Activated CD4-positive, alpha-beta T cell treated with anti-CD3 and anti-CD28 coated beads for 1 hour (primary cell): Measurements from ENCODE around the gene LMX1A.

Experiments used
- DNase-seq: peaks from one replicate; pipeline ENCODE4 v3.0.0-alpha.2; 2020

LMX1A gene

GRCh38 chr1:165355977-165356811 lies at the start of gene LMX1A:
TSS of gene LMX1A (minus strand) at chr1:165356715. CDS start at chr1:165355559, 1,156 bp downstream.
- DNase-seq: no peak

- DNase-seq: no peak
Observed at GRCh38 chr1:165403835-165404482, 47.4 kb upstream of the LMX1A start.

- no peak for DNase-seq
Observed at GRCh38 chr1:165402517-165403111, 46.1 kb upstream of the LMX1A start.

- no peak for DNase-seq
Observed at GRCh38 chr1:165397944-165398343, 41.4 kb upstream of the LMX1A start.

- DNase-seq: no peak
Observed at GRCh38 chr1:165395901-165396300, 39.4 kb upstream of the LMX1A start.

GRCh38 chr1:165395478-165395877 lies 39.0 kb upstream of the LMX1A start:
- no peak for DNase-seq

- peak; percentile 83 for DNase-seq
Observed at GRCh38 chr1:165392634-165393571, 36.4 kb upstream of the LMX1A start.

GRCh38 chr1:165389609-165390008 lies 33.1 kb upstream of the LMX1A start:
- no peak for DNase-seq

GRCh38 chr1:165387961-165388360 lies 31.4 kb upstream of the LMX1A start:
- no peak for DNase-seq

- DNase-seq: no peak
Observed at GRCh38 chr1:165387505-165387904, 31.0 kb upstream of the LMX1A start.

- DNase-seq: no peak
Observed at GRCh38 chr1:165383599-165384405, 27.3 kb upstream of the LMX1A start.

- DNase-seq: no peak
Observed at GRCh38 chr1:165383067-165383466, 26.6 kb upstream of the LMX1A start.

- DNase-seq: no peak
Observed at GRCh38 chr1:165381745-165382505, 25.4 kb upstream of the LMX1A start.

- DNase-seq: no peak
Observed at GRCh38 chr1:165376811-165377311, 20.3 kb upstream of the LMX1A start.

GRCh38 chr1:165376041-165376810 lies 19.7 kb upstream of the LMX1A start:
- DNase-seq: no peak

- no peak for DNase-seq
Observed at GRCh38 chr1:165375623-165376022, 19.1 kb upstream of the LMX1A start.

GRCh38 chr1:165371588-165372225 lies 15.2 kb upstream of the LMX1A start:
- DNase-seq: no peak

- DNase-seq: peak; percentile 22
Observed at GRCh38 chr1:165369255-165369848, 12.8 kb upstream of the LMX1A start.

GRCh38 chr1:165367375-165367993 lies 11.0 kb upstream of the LMX1A start:
- DNase-seq: peak; percentile 61
